ENCODE measurements around the gene SGCA. TPM values are rescaled to one million over a fixed set of nuclear protein-coding genes. Genes with fewer than 3 reads are reported as not detected.

The SGCA gene
- total RNA-seq, 1 donor from 2014 or later: 78.5 TPM

DNA sequence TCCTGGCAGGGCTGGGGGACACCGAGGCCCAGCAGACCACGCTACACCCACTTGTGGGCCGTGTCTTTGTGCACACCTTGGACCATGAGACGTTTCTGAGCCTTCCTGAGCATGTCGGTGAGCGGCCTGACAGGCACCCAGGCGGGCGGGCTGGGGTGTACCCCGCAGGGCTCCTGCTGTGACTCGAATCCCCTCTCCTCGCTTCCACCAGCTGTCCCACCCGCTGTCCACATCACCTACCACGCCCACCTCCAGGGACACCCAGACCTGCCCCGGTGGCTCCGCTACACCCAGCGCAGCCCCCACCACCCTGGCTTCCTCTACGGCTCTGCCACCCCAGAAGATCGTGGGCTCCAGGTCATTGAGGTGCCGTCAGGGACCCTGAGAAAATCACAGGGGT is 1.6 kb downstream of the SGCA start:
- DNase-seq (ENCODE audit: low spot score in 2 of 2): no peak
- Histone ChIP-seq H3K27ac (peak overlapping the region; percentile 97 to 99), H3K4me1 (peaks cover 19 to 34% of the 10 kb centered on the region in 2 donors), H3K27me3 (no peaks in the 10 kb centered on the region), H3K4me3 (peak overlapping the region in 1 of 2 donors; percentile 73), H3K9me3 (no peaks in the 10 kb centered on the region), H3K36me3 (peaks cover 13 to 19% of the 10 kb centered on the region in 2 donors)
- intact Hi-C loops (cut with DNase I): no loop called here
- TF ChIP-seq CTCF (IDR thresholded peaks at IDR 0.05): no peak

- Histone ChIP-seq H3K27me3 (no peaks in the 10 kb centered on the region), H3K4me1 (peaks cover 22 to 39% of the 10 kb centered on the region in 2 donors), H3K9me3 (no peaks in the 10 kb centered on the region), H3K36me3 (peaks cover 13 to 19% of the 10 kb centered on the region in 2 donors), H3K4me3 (peak overlapping the region in 1 of 2 donors; percentile 73), H3K27ac (peak overlapping the region; percentile 97 to 99)
- intact Hi-C loops (cut with DNase I): loop anchor here (2.0 kb wide), 1 partner anchor 128 kb away; no protein-coding TSS in a partner anchor
- no peak for TF ChIP-seq CTCF (IDR thresholded peaks at IDR 0.05)
- no peak for DNase-seq (ENCODE audit: low spot score in 2 of 2)
Observed at GRCh38 chr17:50168319-50168718, 2.5 kb downstream of the SGCA start.

- no peaks in the 10 kb centered on the region for H3K27me3 ChIP-seq
- peaks cover 21 to 43% of the 10 kb centered on the region in 2 donors for H3K4me1 ChIP-seq
- no peak for DNase-seq (ENCODE audit: low spot score in 2 of 2)
- H3K27ac ChIP-seq: peak overlapping the region; percentile 97 to 99
- peak; percentile 72 to 94 (median 75) for TF ChIP-seq CTCF (IDR thresholded peaks at IDR 0.05)
- peak overlapping the region in 1 of 2 donors; percentile 31 for H3K4me3 ChIP-seq
- no peaks in the 10 kb centered on the region for H3K9me3 ChIP-seq
- H3K36me3 ChIP-seq: peaks cover 13 to 19% of the 10 kb centered on the region in 2 donors
- intact Hi-C loops (cut with DNase I): loop anchor here (1.0 to 2.0 kb wide), 3 partner anchors 29 to 128 kb away; no protein-coding TSS in a partner anchor
Observed at GRCh38 chr17:50169121-50169764, 3.4 kb downstream of the SGCA start.

DNA sequence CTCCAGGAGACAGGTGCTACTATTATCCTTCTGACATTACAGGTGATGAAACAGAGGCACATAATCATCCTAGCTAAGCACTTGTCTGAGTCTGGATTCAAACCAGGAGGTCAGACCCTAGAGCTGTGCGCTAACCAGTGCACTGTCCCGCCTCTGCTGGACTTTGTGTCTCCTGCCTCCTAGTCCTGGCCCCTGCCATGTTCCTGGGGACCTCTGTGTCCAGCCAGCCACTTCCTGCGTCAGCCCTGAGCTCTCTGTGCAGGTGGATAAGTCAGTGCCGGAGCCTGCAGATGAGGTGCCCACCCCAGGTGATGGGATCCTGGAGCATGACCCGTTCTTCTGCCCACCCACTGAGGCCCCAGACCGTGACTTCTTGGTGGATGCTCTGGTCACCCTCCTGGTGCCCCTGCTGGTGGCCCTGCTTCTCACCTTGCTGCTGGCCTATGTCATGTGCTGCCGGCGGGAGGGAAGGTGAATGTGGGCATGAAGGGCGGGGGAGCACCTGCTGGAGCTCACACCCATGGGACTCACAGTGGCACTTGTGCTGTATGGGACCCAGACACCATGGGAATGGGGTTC is 4.2 kb downstream of the SGCA start:
- DNase-seq (ENCODE audit: low spot score in 2 of 2): no peak
- H3K9me3 ChIP-seq: no peaks in the 10 kb centered on the region
- H3K36me3 ChIP-seq: peaks cover 13 to 19% of the 10 kb centered on the region in 2 donors
- peak overlapping the region; percentile 97 to 99 for H3K27ac ChIP-seq
- intact Hi-C loops (cut with DNase I): loop anchor here (1.0 to 2.0 kb wide), 3 partner anchors 28 to 127 kb away; no protein-coding TSS in a partner anchor
- no peak for TF ChIP-seq CTCF (IDR thresholded peaks at IDR 0.05)
- peaks cover 18 to 43% of the 10 kb centered on the region in 2 donors for H3K4me1 ChIP-seq
- H3K27me3 ChIP-seq: no peaks in the 10 kb centered on the region
- H3K4me3 ChIP-seq: no peak overlapping the region

DNA sequence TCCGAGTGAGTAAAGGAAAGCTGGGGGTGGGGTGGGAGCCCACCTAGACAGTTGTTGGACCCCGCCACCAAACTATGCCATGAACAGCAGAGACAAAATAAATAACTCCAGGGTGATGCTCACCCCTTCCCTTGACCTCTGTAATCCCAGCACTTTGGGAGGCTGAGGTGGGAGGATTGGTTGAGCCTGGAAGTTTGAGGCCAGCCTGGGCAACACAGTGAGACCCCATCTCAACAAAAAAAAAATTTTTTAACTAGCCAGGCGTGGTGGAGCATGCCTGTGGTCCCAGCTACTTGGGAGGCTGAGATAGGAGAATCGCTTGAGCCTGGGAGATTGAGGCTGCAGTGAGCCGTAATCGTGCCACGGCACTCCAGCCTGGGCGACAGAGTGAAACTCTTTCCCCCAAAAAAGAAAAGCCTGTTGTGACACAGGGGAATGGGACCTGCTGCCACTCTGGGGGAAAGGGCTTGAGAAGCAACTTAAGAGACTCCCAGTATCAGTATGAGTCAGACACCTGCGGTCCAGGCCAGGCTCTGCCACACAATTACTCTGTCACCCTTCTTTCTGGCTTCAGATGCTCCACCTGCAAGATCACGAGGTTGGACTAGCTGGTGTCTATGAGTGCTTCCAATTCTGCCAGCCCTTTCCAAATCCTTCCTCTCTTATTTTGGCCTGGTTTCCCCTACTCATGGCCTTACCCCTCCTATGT is 5.0 kb downstream of the SGCA start:
- Histone ChIP-seq H3K27ac (peak overlapping the region; percentile 97 to 99), H3K36me3 (peaks cover 13 to 19% of the 10 kb centered on the region in 2 donors), H3K9me3 (no peaks in the 10 kb centered on the region), H3K4me3 (no peak overlapping the region), H3K27me3 (no peaks in the 10 kb centered on the region), H3K4me1 (peaks cover 17 to 42% of the 10 kb centered on the region in 2 donors)
- intact Hi-C loops (cut with DNase I): no loop called here
- no peak for DNase-seq (ENCODE audit: low spot score in 2 of 2)
- no peak for TF ChIP-seq CTCF (IDR thresholded peaks at IDR 0.05)
